T-helper 9 cell (primary cell): Measurements from ENCODE around the gene ASB15.
"Not testable (repeated sequence)": the region's sequence is repeated elsewhere in the genome, so short reads cannot be mapped to it uniquely, and the experiment has no call there.

Experiments
- DNase-seq: peaks from one replicate; pipeline ENCODE4 v3.0.0-alpha.2; 2020

Gene ASB15

GRCh38 chr7:123599766-123600165 is 1.9 kb upstream of the ASB15 start:
- no peak for DNase-seq

GRCh38 chr7:123600876-123601275 is 745 bp upstream of the ASB15 start:
- no peak for DNase-seq

DNA sequence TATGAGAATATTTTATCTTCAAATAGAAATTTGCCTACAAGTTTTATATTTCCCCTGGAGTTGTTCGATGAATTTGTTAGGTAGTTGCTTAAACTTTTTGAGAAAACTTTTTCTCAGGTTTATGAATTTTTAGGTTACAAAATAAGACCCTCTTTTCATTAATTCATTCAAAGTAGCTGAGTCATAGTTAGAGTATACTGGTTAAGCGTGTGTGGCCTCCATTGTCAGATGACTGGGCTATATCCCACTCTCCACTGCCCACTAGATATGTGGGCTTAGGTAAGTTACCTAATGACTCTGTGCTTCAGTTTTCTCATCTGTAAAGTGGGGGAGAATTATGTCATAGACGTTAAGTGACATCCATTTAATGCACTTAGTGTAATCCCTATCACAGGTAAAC is 1.0 kb downstream of the ASB15 start:
- DNase-seq: no peak

GRCh38 chr7:123604739-123605138 is 3.1 kb downstream of the ASB15 start:
- DNase-seq: no peak

GRCh38 chr7:123607423-123607975 is 5.9 kb downstream of the ASB15 start:
- DNase-seq: no peak

DNA sequence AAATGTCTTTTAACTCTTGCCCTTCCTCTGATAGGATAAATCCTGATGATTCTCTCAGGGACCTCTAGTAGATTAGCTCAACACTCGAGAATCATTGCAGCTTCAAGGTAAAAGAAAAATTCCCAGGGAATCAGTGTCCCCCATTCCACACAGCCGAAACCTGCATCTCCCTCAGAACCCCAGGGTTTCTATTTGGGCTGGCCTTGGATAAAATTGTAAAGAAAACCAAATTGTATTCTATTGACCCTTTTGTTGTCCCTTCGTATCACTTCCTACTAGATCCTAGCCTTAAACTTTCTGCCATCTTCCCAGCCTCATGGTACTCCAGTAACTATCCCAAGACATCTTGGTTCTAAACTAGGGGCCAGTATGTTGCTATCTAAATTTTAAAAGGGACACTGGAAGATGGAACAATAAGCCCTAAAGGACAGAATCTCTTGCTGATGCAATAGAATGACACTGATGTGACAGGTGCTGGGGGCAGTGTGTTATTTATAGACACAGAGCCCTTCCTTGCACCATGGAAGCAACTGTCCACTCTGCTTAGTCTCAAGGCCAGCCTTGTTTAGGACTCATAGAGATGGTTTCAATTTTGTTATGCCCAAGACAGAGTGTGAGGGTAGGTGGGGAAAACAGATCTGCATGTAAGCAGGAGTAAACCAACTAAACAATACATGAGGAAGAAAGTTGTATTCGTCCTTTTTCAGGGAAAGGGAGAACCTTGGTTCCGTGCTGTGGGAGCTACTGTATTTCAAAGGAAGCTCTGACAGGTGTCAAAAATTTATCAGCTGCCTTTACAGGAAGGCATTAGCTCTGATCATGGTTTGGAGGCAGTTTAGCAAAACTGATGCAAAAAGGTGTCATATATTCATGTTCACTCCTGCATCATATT is 7.6 kb downstream of the ASB15 start:
- DNase-seq: no peak

DNA sequence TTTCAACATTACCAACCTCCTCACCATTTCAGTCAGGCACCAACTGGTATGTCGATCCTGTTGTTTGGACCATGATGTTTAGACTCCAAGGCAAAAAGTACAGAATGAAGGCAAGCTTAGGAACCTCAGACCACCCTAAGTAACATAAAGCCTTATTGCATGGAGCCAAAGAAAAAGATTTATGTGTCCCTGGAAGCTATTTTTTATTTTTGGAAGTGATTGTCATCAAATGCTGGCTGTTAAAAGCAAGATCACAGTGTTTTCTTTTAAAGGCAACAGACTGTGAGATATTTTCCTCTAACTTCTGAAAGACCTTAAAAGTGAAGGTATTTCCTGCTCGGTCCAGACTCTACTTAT is 8.2 kb downstream of the ASB15 start:
- no peak for DNase-seq

GRCh38 chr7:123612024-123612423 is 10.4 kb downstream of the ASB15 start:
- DNase-seq: no peak

DNA sequence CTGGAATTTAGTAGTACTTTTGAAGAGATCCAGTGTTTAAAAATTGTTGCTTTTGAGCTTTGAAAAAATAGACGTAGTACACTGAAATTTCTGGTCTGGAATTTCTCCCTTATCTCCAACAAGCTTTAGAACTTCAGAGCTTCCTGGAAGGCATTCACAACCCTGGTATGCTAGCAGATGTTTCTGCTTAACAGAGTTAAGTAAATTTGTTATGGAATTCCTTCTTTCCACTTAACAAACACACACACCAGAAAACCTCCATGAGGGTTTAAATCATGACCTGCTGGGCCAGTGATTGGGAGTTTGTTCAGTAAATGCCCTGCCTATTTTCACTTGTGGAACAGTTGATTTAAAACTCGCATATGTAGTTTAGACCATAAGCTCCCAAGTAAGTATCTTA is 13.7 kb downstream of the ASB15 start:
- DNase-seq: no peak

DNA sequence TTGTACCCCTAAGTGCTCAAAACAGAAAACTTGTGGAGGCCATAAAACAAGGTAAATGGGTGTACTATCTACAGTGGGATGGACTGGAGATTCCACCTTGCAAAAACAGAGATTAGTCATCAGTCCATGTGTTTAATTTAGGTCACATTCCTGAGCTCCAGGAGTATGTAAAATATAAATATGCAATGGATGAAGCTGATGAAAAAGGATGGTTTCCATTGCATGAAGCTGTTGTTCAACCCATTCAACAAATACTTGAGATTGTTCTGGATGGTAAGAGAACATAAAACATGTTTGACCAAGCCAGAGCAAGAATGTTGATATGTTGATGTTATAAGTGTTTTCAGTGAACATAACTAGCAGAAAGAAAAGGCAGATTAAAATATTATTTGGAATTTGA is 14.6 kb downstream of the ASB15 start:
- no peak for DNase-seq

- DNase-seq: no peak
These were observed 20.1 kb downstream of the ASB15 start for GRCh38 chr7:123621707-123622106.

DNA sequence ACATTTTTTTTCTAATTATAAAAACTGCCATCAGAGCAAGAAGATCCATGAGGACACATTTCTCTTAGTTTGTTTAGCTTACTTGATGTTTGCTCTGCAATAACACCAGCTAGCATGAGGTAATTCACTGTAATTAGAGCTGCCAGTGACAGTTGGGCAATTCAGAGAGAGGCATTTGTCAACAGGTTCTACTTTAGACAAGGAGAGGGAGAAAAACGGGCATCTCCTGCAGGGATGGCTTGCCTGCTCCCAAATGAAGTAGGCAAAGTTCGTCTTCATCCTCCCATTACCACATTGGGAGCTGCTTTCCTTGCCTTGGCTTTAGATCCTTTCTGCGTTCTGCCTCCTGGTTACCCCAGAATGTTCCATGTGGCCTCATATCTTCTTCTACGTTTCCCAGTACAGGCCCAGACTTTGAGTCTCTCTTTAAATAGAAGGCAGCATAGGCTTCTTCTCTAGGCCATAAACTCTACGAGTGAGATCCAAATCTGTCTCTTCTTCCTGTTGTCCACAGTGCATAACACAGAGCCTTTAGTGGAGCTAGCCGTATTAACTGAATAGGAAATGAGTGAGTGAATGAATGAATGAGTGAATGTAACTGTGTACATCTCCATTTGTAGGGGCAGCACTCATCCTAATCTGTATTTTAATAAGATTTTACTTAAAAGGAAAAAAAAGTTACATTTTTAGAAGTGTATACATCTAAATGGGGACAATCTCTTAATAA is 21.2 kb downstream of the ASB15 start:
- DNase-seq: no peak

DNA sequence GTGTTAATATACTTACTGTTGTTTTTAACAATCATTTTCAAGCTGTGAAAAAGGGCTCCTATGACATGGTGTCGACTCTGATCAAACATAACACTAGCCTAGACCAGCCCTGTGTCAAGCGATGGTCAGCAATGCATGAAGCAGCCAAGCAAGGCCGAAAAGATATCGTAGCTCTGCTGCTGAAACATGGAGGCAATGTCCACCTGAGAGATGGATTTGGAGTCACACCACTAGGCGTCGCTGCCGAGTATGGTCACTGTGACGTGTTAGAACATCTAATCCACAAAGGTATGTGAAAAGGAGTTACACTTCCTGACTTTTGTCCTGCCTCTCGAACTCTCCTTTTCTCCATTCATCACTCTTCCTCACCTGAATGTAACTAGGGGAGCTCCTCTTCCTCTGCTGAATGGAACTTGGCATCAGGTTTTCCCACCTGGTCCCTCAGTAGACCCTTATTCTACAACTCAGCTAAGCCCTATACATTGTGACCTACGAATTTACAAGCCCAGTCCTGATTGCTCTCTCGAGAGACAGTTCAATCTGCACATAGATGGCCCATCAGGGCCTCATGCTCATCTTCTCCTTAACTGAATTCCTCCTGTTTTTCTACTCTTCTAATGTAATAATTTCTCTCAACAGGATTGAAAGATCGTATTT is 23.0 kb downstream of the ASB15 start:
- peak; percentile 57 for DNase-seq

DNA sequence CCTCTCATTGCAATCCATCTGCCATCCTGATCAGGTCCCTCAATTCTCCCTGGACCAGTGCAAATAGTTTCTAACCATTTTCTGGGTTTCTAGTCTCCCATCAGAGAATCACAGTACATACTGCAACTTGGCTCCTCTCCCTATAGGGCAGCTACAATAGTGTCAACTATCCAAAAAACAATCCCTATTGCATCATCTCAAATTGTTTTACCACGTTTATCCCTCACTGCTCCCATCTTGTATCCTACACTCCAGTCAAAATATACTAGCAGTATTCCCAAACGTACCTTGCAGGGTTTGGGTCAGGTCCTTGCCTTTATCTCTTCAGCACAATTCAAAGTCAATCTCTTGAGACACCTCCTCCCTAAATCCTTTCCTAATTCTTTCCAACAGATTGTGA is 23.6 kb downstream of the ASB15 start:
- no peak for DNase-seq

GRCh38 chr7:123627851-123628250 is 26.2 kb downstream of the ASB15 start:
- no peak for DNase-seq

- no peak for DNase-seq
These were observed 27.2 kb downstream of the ASB15 start for GRCh38 chr7:123628829-123629228.

DNA sequence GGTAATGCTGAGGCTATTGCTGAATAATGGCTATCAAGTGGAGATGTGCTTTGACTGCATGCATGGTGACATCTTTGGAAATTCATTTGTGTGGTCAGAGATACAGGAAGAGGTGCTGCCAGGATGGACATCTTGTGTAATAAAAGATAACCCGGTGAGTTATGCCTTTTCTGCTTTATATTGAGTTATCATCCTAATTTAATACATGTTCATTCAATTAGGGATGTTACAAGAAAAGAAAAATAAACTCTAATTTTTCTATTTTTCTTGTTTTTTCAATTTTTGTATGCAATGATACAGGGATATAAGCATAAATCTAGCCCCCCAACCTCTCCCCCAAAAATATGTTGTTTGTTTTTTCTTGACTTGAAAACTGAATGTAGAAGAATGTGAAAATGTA is 27.7 kb downstream of the ASB15 start:
- no peak for DNase-seq

DNA sequence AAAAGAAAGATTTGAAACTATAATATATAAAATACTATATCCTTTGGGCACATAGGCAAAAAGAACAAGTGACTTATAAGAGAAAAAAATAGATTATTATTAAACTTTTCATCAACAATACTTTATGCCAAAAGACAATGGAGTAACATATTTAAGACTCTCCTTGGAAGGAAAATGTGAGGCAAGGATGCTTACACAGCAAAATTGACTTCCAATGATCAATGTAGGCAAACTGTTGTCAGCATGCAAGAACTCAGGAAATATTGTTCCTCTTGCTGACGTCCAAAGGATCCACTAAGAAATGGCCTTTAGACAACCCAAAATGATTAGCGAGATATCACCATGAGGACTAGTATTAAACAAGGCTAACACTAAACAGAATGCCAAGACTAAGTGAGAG is 31.2 kb downstream of the ASB15 start:
- DNase-seq: no peak

GRCh38 chr7:123633553-123633952 is 31.9 kb downstream of the ASB15 start:
- DNase-seq: no peak

DNA sequence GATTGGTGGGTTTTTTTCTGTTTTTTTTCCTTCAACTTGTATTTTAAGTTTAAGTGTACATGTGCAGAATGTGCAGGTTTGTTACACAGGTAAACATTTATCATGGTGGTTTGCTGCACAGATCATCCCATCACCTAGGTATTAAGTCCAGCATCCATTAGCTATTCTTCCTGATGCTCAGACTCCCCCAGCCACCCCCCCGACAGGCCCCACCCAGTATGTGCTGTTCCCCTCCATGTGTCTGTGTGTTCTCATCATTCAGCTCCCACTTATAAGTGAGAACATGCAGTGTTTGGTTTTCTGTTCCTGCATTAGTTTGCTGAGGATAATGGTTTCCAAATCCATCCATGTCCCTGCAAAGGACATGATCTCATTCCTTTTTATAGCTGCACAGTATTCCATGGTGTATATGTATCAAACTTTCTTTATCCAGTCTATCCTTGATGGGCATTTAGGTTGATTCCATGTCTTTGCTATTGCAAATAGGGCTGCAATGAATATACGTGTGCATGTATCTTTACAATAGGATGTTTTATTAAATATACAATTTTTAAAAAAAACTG is 32.5 kb downstream of the ASB15 start:
- DNase-seq: not testable (repeated sequence)

- no peak for DNase-seq
These were observed 34.1 kb downstream of the ASB15 start for GRCh38 chr7:123635551-123636359.

- no peak for DNase-seq
These were observed 35.6 kb downstream of the ASB15 start for GRCh38 chr7:123637203-123637602.
